HG03060 (cell line): ENCODE data around the gene CDC45.

ENCODE experiments used
- ATAC-seq: cut with Tn5 transposase; IDR thresholded peaks from one replicate; pipeline ENCODE4 v1.9.1; 2021; ENCODE audit warnings: low read depth, moderate number of reproducible peaks; ENCODE audit not compliant: unreplicated experiment

CDC45 gene

GRCh38 chr22:19549428-19549827 is 69.7 kb downstream of the CDC45 start:
- no peak for ATAC-seq

- no peak for ATAC-seq
These were observed 70.7 kb downstream of the CDC45 start for GRCh38 chr22:19550382-19550781.

- ATAC-seq: no peak
These were observed 73.5 kb downstream of the CDC45 start for GRCh38 chr22:19553201-19553600.

GRCh38 chr22:19554834-19555404 is 75.2 kb downstream of the CDC45 start:
- ATAC-seq: no peak

GRCh38 chr22:19555651-19556050 is 75.9 kb downstream of the CDC45 start:
- ATAC-seq: no peak

- ATAC-seq: no peak
These were observed 77.3 kb downstream of the CDC45 start for GRCh38 chr22:19556963-19557545.

GRCh38 chr22:19559324-19559811 is 79.6 kb downstream of the CDC45 start:
- ATAC-seq: no peak

- ATAC-seq: no peak
These were observed 80.2 kb downstream of the CDC45 start for GRCh38 chr22:19559956-19560355.

- ATAC-seq: no peak
These were observed 85.9 kb downstream of the CDC45 start for GRCh38 chr22:19565382-19566278.

- no peak for ATAC-seq
These were observed 86.8 kb downstream of the CDC45 start for GRCh38 chr22:19566279-19567156.

- no peak for ATAC-seq
These were observed 87.7 kb downstream of the CDC45 start for GRCh38 chr22:19567157-19568009.

- ATAC-seq: no peak
These were observed 88.9 kb downstream of the CDC45 start for GRCh38 chr22:19568337-19569275.

- no peak for ATAC-seq
These were observed 89.5 kb downstream of the CDC45 start for GRCh38 chr22:19569276-19569640.

- no peak for ATAC-seq
These were observed 90.3 kb downstream of the CDC45 start for GRCh38 chr22:19569976-19570375.
